ENCODE data around the gene SETMAR.

DNA sequence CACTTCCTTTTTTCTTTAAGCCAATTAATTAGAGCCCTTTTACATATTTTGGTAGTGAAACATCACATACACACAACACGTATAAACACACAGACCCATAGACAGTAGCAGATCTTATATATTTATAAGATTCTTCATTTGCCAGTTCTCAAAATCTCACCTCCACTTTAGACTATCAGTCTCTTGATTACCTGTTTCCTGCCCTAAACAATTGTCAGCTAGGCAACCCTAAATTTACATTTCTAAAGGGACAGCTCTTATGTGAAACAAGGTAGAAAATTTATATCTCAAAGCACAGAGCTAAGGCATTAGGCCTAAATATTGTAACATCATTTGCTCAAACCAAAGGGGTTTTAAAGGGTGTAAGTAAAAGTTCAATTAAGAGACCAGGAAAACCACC, 28.9 kb downstream of the SETMAR start:
- TF ChIP-seq POLR2A (IDR thresholded peaks at IDR 0.05) (no peak), POLR2AphosphoS5 (IDR thresholded peaks at IDR 0.05) (no peak), EP300 (IDR thresholded peaks at IDR 0.05) (no peak)
- TF ChIP-seq, protein P1, sequence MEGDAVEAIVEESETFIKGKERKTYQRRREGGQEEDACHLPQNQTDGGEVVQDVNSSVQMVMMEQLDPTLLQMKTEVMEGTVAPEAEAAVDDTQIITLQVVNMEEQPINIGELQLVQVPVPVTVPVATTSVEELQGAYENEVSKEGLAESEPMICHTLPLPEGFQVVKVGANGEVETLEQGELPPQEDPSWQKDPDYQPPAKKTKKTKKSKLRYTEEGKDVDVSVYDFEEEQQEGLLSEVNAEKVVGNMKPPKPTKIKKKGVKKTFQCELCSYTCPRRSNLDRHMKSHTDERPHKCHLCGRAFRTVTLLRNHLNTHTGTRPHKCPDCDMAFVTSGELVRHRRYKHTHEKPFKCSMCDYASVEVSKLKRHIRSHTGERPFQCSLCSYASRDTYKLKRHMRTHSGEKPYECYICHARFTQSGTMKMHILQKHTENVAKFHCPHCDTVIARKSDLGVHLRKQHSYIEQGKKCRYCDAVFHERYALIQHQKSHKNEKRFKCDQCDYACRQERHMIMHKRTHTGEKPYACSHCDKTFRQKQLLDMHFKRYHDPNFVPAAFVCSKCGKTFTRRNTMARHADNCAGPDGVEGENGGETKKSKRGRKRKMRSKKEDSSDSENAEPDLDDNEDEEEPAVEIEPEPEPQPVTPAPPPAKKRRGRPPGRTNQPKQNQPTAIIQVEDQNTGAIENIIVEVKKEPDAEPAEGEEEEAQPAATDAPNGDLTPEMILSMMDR (IDR thresholded peaks at IDR 0.05): no peak

Data from stomach (tissue), 4 donors.